Mesodermal cell (in vitro differentiated cells): Measurements from ENCODE around the gene SPAG9.

Experiments
- H3K27ac ChIP-seq: 2 replicates; pipeline ENCODE4 v1.7.0; 2013; ENCODE audit warnings: mild to moderate bottlenecking, low read depth, low read length, moderate library complexity; ENCODE audit not compliant: severe bottlenecking
- H3K36me3 ChIP-seq: 2 replicates; pipeline ENCODE4 v1.7.1; 2013; ENCODE audit warnings: mild to moderate bottlenecking, low read length, moderate library complexity; ENCODE audit not compliant: control insufficient read depth, insufficient read depth
- H3K4me1 ChIP-seq: one replicate; pipeline ENCODE4 v1.7.1; 2013; ENCODE audit warnings: mild to moderate bottlenecking, low read length; ENCODE audit not compliant: insufficient read depth, control insufficient read depth, poor library complexity, severe bottlenecking
- H3K4me3 ChIP-seq: 2 replicates; pipeline ENCODE4 v1.7.0; 2013; ENCODE audit warnings: low read length, control low read depth, mild to moderate bottlenecking; ENCODE audit not compliant: insufficient read depth, poor library complexity, severe bottlenecking; ENCODE audit errors: extremely low read depth
- H3K9me3 ChIP-seq: 2 replicates; pipeline ENCODE4 v1.7.1; 2013; ENCODE audit warnings: mild to moderate bottlenecking, low read length, moderate library complexity; ENCODE audit not compliant: control insufficient read depth
- WGBS, 2 experiments: methylation state at CpG; one replicate each; pipeline ENCODE4 v1.1.5; 2013; ENCODE audit warnings: missing lambda C conversion rate in 2 of 2; ENCODE audit not compliant: insufficient coverage in 2 of 2; 5-methylcytosine and 5-hydroxymethylcytosine counted together

SPAG9 gene

DNA sequence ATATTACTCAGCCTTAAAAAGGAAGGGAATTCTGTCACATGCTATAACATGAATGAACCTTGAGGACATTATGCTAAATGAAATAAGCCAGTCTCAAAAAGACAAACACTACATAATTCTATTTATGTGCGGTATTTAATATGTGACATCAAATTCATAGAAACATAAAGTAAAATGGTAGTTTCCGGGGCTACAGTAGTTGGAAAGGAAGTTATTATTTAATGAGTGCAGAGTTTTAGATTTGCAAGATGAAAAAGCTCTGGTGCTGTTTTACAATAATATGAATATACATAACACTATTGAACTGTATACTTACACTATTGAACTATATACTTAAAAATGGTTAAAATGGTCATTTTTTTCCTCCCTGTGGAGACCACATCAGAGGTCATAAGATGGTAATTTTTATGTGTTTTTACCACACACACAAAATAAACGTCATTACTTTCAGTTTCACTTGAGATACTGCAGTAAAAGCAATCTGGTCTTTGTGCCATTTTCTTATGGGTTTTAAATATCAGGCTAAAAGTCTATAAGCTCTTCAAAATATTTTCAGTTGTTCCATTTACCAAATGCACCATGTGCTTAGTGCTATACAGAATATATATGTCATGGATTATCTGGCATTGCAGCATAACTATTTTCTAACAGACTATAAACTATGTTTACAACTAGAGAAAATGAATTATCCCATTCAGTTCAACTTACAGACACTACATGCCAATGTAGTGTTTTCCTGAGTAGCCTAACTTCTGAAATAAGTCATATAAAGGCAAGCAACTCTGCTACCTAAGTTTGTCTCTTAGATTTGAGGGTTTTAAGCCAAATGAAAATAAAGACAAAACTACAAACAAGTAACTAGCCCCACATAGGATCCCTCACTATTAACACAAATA lies 90.9 kb downstream of the SPAG9 start:
- WGBS, 2 experiments = no CpG with 5 or more reads among the region's 3 CpGs
- no peak overlapping the region for H3K27ac ChIP-seq
- H3K4me1 ChIP-seq = peaks cover 3% of the 10 kb centered on the region
- H3K36me3 ChIP-seq = peaks cover 22% of the 10 kb centered on the region
- H3K4me3 ChIP-seq = no peak overlapping the region
- H3K9me3 ChIP-seq = no peaks in the 10 kb centered on the region

DNA sequence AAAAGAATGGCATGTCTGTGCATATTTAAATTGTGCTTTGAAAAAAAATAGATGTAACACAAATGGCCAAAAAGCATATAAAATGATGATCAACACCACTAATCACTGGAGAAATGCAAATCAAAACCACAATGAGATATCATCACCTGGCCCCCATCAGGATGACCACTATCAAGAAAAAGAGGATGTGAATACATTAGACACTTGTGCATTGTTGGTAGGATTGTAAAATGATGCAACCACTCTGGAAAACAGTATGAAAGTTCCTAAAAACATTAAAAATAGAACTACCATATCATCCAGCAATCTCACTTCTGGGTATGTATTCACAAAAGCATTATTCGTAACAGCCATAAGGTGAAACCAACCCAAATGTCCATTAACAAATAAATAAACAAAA lies 91.5 kb downstream of the SPAG9 start:
- no peaks in the 10 kb centered on the region for H3K9me3 ChIP-seq
- H3K27ac ChIP-seq = no peak overlapping the region
- no peak overlapping the region for H3K4me3 ChIP-seq
- no CpG with 5 or more reads among the region's 1 CpG for WGBS, 2 experiments
- H3K36me3 ChIP-seq = peaks cover 22% of the 10 kb centered on the region
- H3K4me1 ChIP-seq = no peaks in the 10 kb centered on the region

DNA sequence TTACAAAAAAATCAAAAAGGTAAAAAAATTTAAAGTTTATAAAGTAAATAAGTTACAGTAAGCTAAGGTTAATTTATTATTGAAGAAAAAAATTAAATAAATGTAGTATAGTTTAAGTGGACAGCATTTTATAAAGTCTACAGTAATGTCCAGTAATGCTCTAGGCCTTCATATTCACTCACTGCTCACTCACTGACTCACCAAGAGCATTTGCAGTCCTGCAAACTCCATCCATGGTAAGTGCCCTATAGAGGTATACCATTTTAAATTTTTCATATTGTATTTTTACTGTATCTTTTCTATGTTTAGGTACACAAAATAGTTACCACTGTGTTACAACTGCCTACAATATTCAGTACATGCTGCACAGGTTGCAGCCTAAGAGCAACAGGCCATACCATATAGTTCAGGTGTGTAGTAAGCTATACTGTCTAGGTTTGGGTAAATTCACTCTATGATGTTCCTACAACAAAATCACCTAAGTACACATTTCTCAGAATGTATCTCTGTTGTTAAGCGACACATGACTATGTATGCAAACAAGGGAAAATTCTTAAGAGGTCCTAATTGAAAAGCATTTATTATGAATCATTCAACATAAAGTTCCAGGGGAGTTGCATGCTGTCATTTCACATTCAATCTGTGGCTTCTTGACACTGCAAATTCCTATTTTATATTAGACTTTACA lies 92.3 kb downstream of the SPAG9 start:
- no peaks in the 10 kb centered on the region for H3K9me3 ChIP-seq
- H3K36me3 ChIP-seq = peaks cover 27% of the 10 kb centered on the region
- no CpG with 5 or more reads among the region's 1 CpG for WGBS, 2 experiments

DNA sequence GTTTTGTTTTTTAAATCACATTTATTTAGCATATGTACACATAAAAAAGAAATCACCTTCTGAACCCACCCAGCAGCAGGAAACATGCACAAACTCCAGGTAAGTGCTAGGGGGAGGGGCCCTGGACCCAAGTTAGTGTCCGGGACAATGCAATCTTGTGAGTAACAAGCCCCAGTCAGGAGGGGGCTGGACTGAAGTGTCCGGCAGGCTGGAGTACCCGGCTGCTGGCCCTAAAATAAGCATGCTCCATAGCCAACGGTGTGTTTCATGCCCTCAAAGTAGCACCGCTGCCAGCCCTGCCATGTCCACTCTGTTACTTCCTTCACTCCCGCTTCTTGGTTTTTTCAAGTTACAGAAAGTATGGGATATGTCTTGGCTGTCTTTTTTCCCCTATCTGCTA lies 102.1 kb downstream of the SPAG9 start:
- H3K36me3 ChIP-seq = peaks cover 50% of the 10 kb centered on the region
- WGBS, 2 experiments = 87 to 93% methylated on average over 4 to 6 of the region's 6 CpGs
- no peak overlapping the region for H3K4me3 ChIP-seq
- no peaks in the 10 kb centered on the region for H3K4me1 ChIP-seq
- H3K9me3 ChIP-seq = no peaks in the 10 kb centered on the region
- H3K27ac ChIP-seq = no peak overlapping the region

More for the DNA sequence above, 92.3 kb downstream of the SPAG9 start:
- H3K4me1 ChIP-seq = no peaks in the 10 kb centered on the region
- H3K27ac ChIP-seq = no peak overlapping the region
- no peak overlapping the region for H3K4me3 ChIP-seq

DNA sequence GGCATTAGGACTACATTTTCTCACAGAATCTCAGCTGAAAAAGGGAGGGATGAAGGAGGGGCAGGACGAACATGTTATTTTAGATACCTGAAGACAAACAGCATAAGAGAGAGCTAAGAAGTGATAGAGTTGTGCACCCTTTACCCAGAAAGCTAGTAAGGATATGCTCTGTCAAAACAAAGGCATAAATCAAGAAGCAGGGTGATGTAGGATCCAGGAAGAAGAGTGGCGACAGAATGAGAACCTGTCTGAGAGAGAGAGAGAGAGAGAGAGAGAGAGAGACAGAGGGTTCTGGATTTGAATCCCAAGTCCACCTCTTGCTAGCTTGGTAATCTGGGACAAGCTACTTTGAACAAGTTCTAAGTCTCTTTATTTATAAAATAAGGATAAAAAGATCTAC lies 103.4 kb downstream of the SPAG9 start:
- no peaks in the 10 kb centered on the region for H3K9me3 ChIP-seq
- H3K36me3 ChIP-seq = peaks cover 59% of the 10 kb centered on the region
- H3K4me3 ChIP-seq = no peak overlapping the region
- H3K4me1 ChIP-seq = no peaks in the 10 kb centered on the region
- WGBS, 2 experiments = 90% methylated on average over 2 of the region's 2 CpGs; no CpG with 5 or more reads in 1 of the 2 experiments
- no peak overlapping the region for H3K27ac ChIP-seq

DNA sequence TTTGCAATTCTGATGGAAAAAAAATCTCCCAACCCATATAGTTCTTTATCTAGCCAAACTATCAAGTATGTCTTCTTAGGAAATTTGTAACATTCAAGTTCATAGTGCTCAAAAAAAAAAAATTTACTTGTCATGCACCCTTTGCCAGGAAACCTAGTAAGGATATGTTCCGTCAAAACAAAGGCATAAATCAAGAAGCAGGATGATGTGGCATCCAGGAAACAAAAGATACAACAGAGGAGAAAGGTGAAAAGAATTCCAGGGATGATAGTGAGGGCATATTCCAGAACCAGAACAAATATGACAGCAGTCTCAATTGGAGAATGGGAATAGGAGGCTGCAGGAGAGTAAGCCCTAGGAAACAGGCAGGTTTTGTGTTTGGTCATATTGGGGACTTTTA lies 104.6 kb downstream of the SPAG9 start:
- 90% methylated on average over 1 of the region's 1 CpG; no CpG with 5 or more reads in 1 of the 2 experiments for WGBS, 2 experiments
- Histone ChIP-seq H3K9me3 (no peaks in the 10 kb centered on the region), H3K4me1 (no peaks in the 10 kb centered on the region), H3K27ac (no peak overlapping the region), H3K4me3 (no peak overlapping the region), H3K36me3 (peaks cover 59% of the 10 kb centered on the region)

DNA sequence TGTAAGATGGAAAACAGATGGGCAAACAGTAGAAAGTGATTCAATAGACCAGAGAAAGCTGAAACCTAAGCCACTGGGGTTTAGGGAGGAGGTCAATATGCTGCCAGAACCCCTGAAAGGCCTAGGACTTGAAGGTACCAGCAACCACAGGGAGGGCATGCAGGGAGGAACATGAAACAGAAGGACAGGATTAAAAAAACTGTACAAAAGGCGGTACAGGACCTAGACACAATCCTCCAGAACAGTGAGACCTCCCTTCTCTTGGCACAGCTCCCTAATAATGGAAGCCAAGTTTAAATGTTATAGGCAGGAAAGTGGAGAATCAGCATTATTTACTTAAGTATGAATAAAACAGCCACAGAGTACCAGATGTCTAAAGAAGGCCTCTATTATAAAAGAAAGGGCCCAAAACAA lies 105.5 kb downstream of the SPAG9 start:
- Histone ChIP-seq H3K36me3 (peaks cover 55% of the 10 kb centered on the region), H3K4me3 (no peak overlapping the region), H3K27ac (no peak overlapping the region), H3K9me3 (no peaks in the 10 kb centered on the region), H3K4me1 (no peaks in the 10 kb centered on the region)
- WGBS, 2 experiments = 100% methylated on average over 1 of the region's 1 CpG; no CpG with 5 or more reads in 1 of the 2 experiments

DNA sequence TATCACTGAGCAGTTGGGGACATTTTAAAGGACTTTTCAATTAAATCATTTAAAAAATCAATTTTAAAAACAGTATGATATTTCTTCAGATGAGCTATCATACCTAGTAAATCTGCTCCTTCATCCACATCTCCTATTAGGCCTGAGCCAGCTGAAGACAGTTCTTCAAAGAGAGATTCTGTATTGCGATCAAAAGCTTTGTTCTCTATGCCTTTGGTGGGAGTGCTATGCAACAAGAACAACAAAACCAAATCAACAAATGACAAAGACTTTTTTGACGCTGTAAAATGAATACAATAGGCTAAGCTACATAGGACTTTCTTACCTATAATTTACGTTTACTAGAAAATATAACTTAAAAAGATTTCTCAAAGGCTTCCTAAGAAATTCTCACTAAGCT lies 106.5 kb downstream of the SPAG9 start:
- no CpG with 5 or more reads among the region's 3 CpGs for WGBS, 2 experiments
- no peaks in the 10 kb centered on the region for H3K9me3 ChIP-seq
- no peak overlapping the region for H3K4me3 ChIP-seq
- no peaks in the 10 kb centered on the region for H3K4me1 ChIP-seq
- peaks cover 45% of the 10 kb centered on the region for H3K36me3 ChIP-seq
- H3K27ac ChIP-seq = no peak overlapping the region

DNA sequence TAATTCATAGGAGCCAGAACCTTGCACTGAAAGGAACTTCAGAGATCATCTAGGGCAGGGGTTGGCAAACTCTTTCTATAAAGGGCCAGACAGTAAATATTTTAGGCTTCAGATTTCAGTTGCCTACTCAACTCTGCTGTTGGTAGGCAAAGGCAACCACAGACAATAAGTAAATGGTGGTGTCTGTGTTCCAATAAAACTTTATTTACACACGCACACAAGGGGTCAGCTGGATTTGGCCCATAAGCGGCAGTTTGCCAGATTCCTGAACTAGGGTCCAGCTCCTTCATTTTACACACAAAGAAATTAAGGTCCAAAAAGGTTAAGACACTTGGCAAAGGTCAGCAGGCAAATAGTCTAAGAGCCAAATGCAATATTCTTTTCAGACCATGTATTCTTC lies 107.3 kb downstream of the SPAG9 start:
- Histone ChIP-seq H3K27ac (no peak overlapping the region), H3K4me3 (no peak overlapping the region), H3K36me3 (peaks cover 37% of the 10 kb centered on the region), H3K9me3 (no peaks in the 10 kb centered on the region), H3K4me1 (no peaks in the 10 kb centered on the region)
- WGBS, 2 experiments = 80 to 100% methylated on average over 1 of the region's 2 CpGs

DNA sequence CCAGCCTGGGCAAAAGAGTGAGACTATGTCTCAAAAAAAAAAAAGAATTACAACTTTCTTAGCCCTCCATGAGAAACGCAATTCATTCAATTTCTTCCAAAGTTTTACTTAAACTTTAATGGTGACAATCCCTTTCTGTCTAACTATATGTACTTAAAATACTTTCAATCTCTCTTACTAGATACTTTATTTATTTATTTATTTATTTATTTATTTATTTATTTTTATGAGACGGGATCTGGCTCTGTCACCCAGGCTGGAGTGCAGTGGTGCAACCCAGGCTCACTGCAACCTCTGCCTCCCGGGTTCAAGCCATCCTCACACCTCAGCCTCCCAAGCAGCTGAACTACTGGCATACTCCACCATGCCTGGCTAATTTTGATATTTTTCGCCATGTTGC lies 108.1 kb downstream of the SPAG9 start:
- H3K4me1 ChIP-seq = no peaks in the 10 kb centered on the region
- no peaks in the 10 kb centered on the region for H3K9me3 ChIP-seq
- H3K4me3 ChIP-seq = no peak overlapping the region
- 93 to 100% methylated on average over 2 of the region's 4 CpGs for WGBS, 2 experiments
- no peak overlapping the region for H3K27ac ChIP-seq
- peaks cover 30% of the 10 kb centered on the region for H3K36me3 ChIP-seq
